ENCODE data around the gene IL17REL.

IL17REL gene

GRCh38 chr22:50060441-50061140, 48.0 kb upstream of the IL17REL start:
- no peaks in the 10 kb centered on the region for H3K27me3 ChIP-seq (ENCODE audit: insufficient read depth, low read length, poor library complexity, severe bottlenecking)
- H3F3A ChIP-seq (ENCODE audit: low read depth): no peaks in the 10 kb centered on the region
- no peaks in the 10 kb centered on the region for H4K20me1 ChIP-seq (ENCODE audit: insufficient read depth, low read length, poor library complexity, severe bottlenecking)
- no peak for TF ChIP-seq EZH2phosphoT487 (IDR thresholded peaks at IDR 0.05; ENCODE audit: borderline replicate concordance)
- TF ChIP-seq CTCF (conservative IDR thresholded peaks at IDR 0.05; ENCODE audit: low read length): no peak
- no peaks in the 10 kb centered on the region for H3K79me2 ChIP-seq (ENCODE audit: insufficient read depth, low read length)
- H3K9me2 ChIP-seq (replicated peaks; ENCODE audit: low read depth, low read length): no peaks in the 10 kb centered on the region
- H3K4me2 ChIP-seq (ENCODE audit: low read depth, low read length, poor library complexity, severe bottlenecking): no peak overlapping the region
- H3K36me3 ChIP-seq (ENCODE audit: insufficient read depth, low read length): no peaks in the 10 kb centered on the region
- no peak overlapping the region for H3K4me3 ChIP-seq (ENCODE audit: low read length, poor library complexity, severe bottlenecking)
- H2AFZ ChIP-seq (ENCODE audit: low read length): no peak overlapping the region
- H3K4me1 ChIP-seq (ENCODE audit: insufficient read depth, low read length, poor library complexity, severe bottlenecking): no peaks in the 10 kb centered on the region
- H3K9me3 ChIP-seq (ENCODE audit: insufficient read depth, low read depth, low read length): no peaks in the 10 kb centered on the region
- H3K9ac ChIP-seq (ENCODE audit: low read depth, low read length, poor library complexity, severe bottlenecking): no peak overlapping the region

- no peak overlapping the region for H3K4me3 ChIP-seq (ENCODE audit: low read length, poor library complexity, severe bottlenecking)
- TF ChIP-seq EZH2phosphoT487 (IDR thresholded peaks at IDR 0.05; ENCODE audit: borderline replicate concordance) (no peak), CTCF (conservative IDR thresholded peaks at IDR 0.05; ENCODE audit: low read length) (no peak)
These were observed 47.3 kb upstream of the IL17REL start for GRCh38 chr22:50059881-50060262.

GRCh38 chr22:50058906-50059880, 46.6 kb upstream of the IL17REL start:
- H3K4me2 ChIP-seq (ENCODE audit: low read depth, low read length, poor library complexity, severe bottlenecking): no peak overlapping the region
- no peaks in the 10 kb centered on the region for H3K9me2 ChIP-seq (replicated peaks; ENCODE audit: low read depth, low read length)
- no peaks in the 10 kb centered on the region for H3K36me3 ChIP-seq (ENCODE audit: insufficient read depth, low read length)
- H3K4me1 ChIP-seq (ENCODE audit: insufficient read depth, low read length, poor library complexity, severe bottlenecking): no peaks in the 10 kb centered on the region
- H3F3A ChIP-seq (ENCODE audit: low read depth): no peaks in the 10 kb centered on the region
- H3K79me2 ChIP-seq (ENCODE audit: insufficient read depth, low read length): no peaks in the 10 kb centered on the region
- no peak overlapping the region for H3K9ac ChIP-seq (ENCODE audit: low read depth, low read length, poor library complexity, severe bottlenecking)
- H4K20me1 ChIP-seq (ENCODE audit: insufficient read depth, low read length, poor library complexity, severe bottlenecking): no peaks in the 10 kb centered on the region
- H2AFZ ChIP-seq (ENCODE audit: low read length): no peak overlapping the region
- H3K27me3 ChIP-seq (ENCODE audit: insufficient read depth, low read length, poor library complexity, severe bottlenecking): no peaks in the 10 kb centered on the region
- TF ChIP-seq CTCF (conservative IDR thresholded peaks at IDR 0.05; ENCODE audit: low read length): no peak
- H3K4me3 ChIP-seq (ENCODE audit: low read length, poor library complexity, severe bottlenecking): no peak overlapping the region
- no peaks in the 10 kb centered on the region for H3K9me3 ChIP-seq (ENCODE audit: insufficient read depth, low read depth, low read length)

More at GRCh38 chr22:50059881-50060262, 47.3 kb upstream of the IL17REL start:
- H3K4me2 ChIP-seq (ENCODE audit: low read depth, low read length, poor library complexity, severe bottlenecking): no peak overlapping the region
- no peaks in the 10 kb centered on the region for H3K4me1 ChIP-seq (ENCODE audit: insufficient read depth, low read length, poor library complexity, severe bottlenecking)
- H3F3A ChIP-seq (ENCODE audit: low read depth): no peaks in the 10 kb centered on the region
- no peak overlapping the region for H2AFZ ChIP-seq (ENCODE audit: low read length)
- H3K27me3 ChIP-seq (ENCODE audit: insufficient read depth, low read length, poor library complexity, severe bottlenecking): no peaks in the 10 kb centered on the region
- H4K20me1 ChIP-seq (ENCODE audit: insufficient read depth, low read length, poor library complexity, severe bottlenecking): no peaks in the 10 kb centered on the region
- H3K9me2 ChIP-seq (replicated peaks; ENCODE audit: low read depth, low read length): no peaks in the 10 kb centered on the region
- H3K9me3 ChIP-seq (ENCODE audit: insufficient read depth, low read depth, low read length): no peaks in the 10 kb centered on the region
- H3K36me3 ChIP-seq (ENCODE audit: insufficient read depth, low read length): no peaks in the 10 kb centered on the region
- no peaks in the 10 kb centered on the region for H3K79me2 ChIP-seq (ENCODE audit: insufficient read depth, low read length)
- no peak overlapping the region for H3K9ac ChIP-seq (ENCODE audit: low read depth, low read length, poor library complexity, severe bottlenecking)
